NCI-H446 treated with DMSO at 0.1 percent for 48 hours (cell line): ENCODE measurements around the gene DNAJB9.

Experiments used
- DNase-seq: peaks from one replicate; lab custom pipeline; 2025; lab: John Stamatoyannopoulos, UW

Gene DNAJB9

DNA sequence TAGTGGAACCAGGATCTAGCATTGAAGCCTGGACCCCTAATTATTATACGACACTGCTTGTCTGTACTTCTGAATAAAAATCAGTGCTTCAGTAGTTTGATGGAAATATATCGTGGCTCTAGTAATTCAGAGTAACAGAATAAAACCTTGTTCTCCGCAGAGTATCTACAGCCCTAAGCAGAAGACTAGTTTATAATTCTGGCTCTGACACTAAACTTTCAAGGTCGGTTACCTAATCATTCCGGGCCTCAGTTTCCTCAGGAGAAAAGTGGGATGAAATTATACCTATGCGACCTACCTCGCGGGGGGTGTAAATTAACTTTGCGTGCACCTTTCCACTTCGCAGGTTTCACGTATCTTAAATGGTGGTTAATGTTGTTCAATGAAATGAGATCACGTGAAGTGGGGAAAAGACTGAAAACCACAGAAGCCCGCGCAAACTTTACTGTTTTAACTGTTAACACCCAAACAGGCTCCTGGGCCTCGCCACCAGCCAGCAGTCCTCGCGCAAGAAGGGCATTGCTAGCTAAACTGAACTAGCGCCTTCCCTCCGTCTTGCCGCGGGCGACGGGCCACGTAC lies 783 bp upstream of the DNAJB9 start:
- DNase-seq = no peak

DNA sequence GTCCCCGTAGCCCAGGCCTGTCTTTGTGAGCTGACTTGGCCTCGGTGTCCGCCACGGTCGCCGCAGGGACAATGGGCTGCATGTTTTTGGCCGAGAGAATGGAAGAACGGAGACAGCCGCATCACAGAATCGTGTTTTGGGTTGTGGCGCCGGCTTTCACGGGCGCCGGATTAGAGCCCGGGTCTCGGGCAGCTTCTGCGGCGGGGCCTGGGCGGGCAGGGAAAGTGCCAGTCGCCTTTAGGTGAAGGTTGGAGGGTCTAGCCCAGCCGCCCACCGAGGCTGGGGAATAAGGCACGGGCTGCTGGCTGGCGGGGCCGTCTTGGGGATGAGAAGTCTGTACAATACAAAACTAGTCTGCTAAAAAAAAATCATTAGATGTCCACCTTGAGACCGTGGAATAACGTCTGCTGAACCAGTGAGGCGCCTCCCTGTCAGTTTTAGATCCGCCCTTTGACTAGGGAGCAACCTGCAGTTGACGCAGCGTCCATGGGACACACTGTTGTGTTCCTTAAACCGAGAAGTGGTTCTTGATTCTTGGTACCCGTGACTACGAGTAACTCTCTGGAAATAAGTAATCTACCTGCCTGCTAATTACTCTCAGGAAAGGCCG lies 577 bp downstream of the DNAJB9 start:
- DNase-seq = no peak

DNA sequence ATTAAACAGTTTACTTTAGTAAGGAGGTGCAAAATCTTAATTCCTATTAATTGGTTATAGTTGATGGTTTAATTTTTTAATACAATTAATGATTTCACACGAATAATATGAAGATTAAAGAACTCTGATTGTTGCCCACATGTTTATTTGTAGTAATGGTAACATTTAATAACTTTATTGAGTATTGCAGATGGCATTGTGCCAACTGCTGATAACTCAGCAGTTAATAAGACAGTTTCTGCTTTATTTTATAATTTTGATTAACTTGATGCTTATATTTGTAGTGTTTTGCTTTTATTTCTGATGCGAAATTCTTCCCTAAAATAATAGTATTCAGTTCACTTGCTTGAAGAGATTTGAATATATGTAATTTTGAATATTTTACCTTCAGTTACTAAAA lies 2.8 kb downstream of the DNAJB9 start:
- DNase-seq = no peak

DNA sequence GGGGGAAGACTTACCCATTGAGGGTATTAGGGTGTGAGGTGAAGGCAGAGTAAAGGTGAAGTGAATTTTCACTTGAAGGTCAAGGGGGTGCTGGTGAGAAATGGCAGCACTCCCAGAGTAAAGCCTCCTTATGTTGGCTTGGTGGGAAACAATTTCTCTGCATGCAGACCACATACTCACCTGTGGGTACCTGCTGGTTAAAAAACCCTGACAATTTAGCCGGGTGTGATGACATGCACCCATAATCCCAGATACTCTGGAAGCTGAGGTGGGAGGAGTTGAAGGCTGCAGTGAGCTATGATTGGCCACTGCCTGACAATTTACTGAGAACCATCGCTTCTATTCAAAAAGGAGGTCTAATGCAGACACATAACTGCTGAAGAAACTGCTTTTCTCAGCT lies 5.5 kb downstream of the DNAJB9 start:
- no peak for DNase-seq

DNA sequence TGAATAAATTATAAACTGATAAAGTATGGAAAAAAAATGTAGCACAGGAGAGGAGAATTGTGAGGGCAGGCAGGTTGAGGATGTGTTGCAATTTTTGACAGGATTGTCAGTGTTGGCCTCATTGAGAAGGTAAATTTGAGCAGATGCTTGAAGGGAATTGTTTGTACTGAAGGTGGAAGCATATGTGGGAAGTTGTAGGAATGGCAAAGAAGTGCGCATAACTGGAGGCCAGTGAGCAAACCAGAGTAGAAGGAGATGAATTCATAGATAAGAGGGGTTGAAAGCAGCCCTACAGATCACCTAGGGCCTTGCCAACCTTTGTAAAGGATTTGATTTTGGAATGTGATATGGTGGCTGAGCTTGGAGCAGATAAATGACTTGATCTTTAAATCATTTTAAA lies 6.4 kb downstream of the DNAJB9 start:
- no peak for DNase-seq

DNA sequence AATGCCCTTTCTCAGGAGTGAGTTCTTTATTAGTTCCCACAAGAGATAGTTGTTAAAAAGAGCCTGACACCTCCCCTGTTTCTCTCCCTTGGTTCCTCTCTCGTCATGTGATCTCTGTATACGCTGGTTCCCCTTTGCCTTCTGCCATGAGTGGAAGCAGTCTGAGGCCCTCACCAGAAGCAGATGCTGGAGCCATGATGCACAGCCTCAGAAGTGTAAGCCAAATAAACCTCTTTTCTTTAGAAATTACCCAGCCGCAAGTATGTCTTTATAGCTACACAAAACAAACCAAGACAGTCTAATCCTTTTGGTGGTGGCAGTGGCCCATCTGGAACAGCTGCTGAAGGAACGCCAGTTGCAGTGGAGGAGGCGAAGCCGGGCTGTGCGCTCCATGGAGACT lies 9.3 kb downstream of the DNAJB9 start:
- no peak for DNase-seq

DNA sequence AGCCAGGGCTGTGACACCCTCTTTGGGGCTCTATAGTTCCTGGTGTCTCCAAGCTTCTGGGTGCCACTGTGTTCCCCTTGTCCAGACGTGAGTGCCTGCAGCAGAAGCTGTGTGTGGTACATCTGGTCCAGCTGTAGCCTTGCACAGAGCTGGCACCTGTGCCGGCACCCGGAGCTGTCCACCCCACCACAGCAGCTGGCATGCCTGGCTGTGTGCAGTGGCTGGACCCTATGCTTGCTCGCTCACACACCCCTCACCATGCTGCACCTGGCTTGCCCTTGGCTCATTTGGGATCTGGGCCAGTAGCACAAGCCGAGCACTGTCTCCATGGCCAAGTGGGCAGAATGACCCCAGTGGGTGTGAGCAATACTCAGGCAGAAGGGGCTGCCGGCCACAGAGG lies 10.6 kb downstream of the DNAJB9 start:
- no peak for DNase-seq

DNA sequence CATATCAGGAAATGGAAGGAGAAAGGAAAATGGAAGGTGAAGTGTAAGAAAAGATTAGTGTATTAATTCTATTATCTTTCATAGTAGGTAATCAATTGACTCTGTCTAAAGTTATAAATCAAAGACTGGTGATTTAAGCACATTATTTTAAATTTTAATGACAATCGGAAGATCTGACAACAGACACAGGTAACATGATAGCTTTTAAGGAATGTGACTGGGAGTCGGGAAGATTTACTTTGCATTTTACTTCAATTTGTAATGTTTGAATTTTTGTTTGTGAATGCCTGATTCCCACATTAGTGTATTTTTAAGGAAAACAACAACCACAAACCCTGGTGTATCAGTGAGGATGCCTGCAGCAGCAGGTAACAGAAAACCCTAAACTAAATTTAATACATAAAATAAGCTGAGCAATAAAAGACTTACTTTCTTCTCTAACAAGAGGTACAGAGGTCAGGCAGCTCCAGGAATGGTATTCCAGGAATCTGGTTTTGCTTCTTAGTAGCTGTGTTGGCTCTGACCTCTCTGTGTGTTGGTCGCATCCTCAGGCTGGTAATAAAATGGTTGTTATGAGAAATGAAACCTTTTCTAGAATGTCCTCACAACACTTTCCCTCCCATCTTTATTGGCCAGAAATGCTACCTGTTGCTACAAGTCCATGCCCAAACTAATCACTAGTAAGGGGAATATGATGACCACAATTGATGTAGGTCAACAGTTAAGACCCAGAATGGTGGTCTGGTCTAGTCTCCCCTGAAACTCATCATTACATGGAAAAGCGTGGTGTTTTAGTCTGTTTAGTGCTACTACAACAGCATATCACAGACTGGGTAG lies 12.2 kb downstream of the DNAJB9 start:
- no peak for DNase-seq

DNA sequence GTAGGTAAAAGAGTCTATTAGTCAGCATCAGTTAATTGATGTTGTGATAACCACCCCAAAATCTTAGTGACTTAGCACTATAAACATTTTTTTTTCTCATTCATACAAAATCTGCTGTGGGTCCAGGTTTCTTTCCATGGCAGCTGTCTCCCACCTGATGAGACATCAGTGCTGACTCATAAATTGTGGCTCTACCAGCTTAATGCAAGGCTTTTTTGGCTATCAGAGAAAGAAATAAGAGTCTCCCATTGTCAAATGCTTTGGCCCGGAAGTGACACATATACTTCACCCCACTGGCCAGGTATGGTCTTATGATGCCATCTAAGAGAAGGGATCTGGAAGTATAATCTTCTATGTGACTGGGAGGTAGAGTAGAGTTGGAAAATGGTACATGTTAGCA lies 14.5 kb downstream of the DNAJB9 start:
- no peak for DNase-seq

DNA sequence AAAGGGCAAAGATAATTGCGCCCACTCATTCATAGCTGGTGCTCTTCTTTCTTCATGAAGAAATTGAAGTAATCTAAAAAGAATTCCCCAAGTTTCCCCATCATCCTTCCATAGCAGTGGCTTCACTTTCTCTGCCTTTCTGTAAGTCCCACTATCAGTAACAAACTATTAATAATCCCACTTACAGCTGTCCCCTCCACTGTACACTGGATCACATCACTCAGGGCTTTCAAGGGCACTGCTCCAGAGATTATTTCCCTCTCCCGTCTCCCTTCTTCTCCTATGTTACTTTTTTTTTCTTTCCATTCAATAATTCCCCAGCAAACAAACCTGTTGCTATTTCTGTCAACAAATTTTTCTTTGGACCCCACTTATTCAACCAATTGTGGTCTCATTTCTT lies 16.2 kb downstream of the DNAJB9 start:
- no peak for DNase-seq

DNA sequence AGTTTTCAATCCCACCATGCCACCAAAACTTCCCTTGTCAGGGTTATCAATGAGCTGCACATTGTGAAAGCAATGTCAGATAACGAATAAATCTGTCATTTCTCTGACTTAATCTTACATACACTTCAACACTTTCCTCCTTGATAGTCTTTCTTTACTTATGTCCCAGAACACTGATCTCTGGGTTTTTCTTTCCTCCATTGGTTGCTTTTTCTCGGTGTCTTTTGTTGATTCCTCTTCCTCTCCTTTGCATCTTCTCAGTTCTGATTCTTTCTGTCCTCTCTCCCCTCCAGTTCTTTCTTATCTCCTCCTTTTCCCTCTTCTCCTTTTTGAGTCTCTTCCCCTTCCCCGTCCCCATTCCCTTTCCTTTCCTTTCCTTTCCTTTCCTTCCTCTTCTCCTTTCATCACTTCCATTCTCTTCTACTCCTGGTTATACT lies 16.6 kb downstream of the DNAJB9 start:
- DNase-seq = no peak

DNA sequence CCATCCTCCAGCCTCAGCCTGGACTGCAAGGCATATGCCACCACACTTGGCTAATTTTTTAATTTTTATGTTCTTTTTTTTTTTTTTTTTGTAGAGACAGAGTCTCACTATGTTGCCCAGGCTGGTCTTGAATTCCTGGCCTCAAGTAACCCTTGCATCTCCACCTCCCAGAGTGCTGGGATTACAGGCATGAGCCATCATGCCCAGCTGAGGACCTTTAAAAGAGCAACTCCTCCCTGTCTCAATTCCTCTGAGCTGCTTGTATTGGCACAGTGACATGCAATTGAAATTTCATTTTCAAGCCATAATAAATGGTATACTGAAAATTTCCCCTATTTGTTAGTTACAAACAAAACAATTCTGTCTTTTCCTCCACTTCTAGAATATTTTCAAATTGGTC lies 19.5 kb downstream of the DNAJB9 start:
- no peak for DNase-seq

DNA sequence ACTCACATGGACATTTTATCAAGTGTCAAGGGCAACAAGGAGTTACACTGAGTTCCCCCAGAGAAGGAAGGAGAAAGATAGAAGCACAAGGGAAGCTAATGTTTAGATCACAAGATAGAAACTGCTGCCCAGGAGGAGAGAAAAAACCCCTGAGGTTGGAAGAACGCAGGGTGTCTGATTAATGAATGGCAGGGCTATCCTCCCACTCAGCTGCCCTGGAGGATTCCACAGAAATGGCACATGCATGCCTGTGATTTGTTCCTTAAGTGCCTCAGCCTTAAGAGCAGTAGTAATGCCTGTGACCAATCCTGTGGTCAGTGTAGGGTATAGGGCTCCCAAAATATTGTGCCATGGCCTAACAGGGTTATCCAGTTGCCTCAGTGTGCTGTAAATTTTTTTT lies 20.2 kb downstream of the DNAJB9 start:
- no peak for DNase-seq

DNA sequence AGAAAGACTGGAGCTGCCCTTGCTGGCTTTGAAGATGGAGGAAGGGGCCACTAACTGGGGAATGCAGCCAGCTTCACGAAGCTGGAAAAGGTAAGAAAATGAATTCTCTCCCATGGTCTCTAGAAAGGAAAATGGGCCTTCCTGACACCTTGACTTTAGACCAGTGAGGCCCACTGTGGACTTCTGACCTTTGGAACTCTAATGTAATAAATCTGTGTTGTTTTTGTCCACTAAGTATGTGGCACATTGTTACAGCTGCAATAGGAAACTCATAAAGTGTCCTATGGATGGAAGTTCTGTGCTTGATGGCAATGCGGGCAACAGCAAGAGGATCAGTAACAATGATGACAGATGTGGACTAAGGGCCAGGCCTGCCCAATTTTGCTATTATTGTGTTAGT lies 20.9 kb downstream of the DNAJB9 start:
- DNase-seq = no peak

DNA sequence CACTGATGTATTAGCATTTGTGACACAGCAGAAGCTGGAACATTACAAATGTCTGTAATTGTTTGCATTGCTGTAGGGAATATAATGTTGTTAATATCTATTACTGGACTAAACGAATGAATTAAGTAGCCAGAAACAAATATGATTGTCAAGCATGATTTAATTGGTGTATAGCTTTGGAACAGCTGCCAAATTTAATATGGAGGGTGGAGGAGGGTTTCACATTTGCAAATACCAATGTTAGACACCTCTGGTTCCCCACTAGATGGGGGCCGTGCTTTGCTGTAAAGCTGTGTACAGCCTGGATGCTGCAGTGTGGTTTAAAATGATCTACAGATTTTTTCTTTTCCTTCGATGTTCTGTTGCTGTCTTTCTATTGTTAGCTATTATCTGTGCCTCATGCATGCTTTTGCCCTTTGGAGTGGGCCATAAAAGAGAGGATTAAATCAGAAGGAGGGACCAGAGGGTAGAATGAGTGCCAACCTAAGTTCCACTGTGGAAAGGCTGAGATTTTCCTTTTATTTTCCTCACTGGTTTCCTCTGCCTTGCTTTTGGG lies 23.1 kb downstream of the DNAJB9 start:
- DNase-seq = peak; percentile 83

DNA sequence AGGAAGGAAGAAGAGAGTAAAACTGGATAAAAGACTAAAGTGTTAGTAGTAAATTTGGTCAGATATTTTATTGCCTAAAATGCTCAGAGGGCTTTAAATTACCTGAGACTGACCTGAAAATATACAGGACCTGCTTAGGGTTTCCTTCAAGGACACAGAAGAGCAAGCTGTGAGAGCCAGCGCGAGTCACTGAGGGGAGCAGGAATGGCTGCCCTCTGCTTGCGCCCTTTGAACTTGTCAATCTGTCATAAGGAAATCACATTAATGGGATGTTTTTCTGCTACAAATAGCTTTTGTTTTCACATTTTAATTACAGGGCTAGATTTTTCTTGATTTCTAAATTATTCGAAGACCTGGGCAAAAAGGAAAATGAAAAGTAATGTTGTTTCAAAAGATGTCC lies 26.9 kb downstream of the DNAJB9 start:
- no peak for DNase-seq

DNA sequence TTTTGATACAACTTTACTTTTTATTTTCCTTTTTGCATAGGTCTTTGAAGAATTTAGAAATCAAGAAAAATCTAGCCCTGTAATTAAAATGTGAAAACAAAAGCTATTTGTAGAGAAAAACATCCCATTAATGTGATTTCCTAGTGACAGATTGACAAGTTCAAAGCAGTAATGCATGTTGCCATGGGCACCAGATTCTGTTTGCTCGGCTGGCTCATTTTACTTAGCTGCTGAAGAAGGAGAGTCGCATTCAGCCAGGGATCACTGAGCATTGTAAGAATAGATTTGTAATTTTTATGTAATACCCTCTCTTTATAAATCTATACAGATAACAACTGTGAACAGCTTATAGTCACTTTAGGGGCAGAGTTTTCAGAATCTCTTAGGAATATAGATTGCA lies 28.5 kb downstream of the DNAJB9 start:
- DNase-seq = peak; percentile 23

DNA sequence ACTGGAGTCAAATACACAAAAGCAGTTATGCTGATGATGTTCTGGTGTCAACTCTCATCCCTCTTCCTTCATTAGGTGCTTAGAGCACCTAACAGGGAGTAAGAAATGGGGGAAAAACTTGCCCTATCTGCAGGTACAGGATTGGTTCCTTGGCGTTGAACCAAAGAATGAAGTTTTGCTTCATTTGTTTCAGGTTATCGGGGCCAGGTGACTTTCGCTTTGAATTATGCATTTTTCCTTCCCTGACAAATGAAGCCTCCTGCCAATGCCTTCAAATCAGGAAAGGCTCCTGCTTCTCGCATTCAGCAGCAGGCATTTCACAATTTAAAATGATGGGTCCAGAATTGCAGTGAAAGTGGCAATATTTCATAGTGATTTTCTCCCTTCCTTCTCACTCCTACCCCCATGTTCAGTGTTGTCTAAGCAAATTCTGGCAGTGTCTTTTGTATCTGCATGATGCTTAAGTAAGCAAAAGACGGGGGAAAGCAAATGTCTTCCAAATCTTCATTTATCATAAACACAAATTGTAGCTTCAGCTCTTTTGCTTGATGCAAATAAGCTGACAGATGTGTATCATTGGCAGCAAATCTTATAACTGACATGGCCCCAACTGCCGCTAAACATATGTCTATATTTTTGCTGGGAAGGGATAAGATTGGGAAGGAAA lies 29.4 kb downstream of the DNAJB9 start:
- DNase-seq = peak; percentile 88

DNA sequence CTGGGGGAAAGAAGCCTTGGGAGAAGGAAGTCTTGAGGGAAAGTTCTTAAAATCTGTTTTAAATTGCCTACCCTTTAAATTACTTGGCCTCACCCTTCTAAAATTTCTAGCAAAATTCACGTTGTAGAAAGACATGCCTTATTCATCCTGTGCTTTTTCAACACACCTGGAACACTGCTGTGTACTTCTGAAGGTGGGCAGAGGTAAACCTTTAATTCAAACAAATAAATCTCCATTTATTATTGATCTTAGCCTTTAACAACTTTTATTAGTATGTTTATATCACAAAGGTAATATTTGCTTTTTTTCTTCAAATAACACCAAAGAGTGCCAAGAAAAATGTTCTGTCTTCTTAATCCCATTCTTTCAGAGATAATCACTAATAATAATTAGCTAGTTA lies 30.7 kb downstream of the DNAJB9 start:
- no peak for DNase-seq

DNA sequence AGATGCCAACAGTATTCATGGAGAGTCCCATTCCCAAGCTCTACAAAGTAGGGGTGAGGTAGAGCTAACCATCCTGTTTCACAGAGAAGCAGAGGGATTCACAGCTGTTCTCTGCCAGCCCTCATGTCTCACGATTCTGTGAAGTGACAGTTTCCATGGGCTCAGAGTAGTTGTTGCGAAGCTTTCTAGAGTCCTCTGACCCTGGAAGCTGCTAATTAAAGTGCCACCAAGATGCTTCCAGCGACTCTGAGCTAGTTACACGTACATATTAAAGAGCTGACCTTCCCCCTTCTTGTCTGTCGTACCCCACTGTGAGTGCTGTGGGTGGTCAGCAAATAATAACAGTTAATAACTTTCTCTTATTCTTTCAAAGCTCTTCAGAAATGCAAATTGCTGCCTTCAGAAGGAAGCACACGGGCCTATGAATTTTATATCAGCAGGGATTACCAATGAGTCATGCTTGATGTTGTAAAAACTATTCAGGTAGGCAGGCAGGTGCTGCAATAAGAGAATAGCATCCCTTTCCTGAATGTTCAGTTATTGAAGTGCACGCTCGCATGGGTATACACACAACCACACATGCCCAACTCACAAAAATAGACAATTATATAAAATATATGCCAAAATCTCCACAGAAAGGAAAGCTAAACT lies 34.1 kb downstream of the DNAJB9 start:
- DNase-seq = no peak

DNA sequence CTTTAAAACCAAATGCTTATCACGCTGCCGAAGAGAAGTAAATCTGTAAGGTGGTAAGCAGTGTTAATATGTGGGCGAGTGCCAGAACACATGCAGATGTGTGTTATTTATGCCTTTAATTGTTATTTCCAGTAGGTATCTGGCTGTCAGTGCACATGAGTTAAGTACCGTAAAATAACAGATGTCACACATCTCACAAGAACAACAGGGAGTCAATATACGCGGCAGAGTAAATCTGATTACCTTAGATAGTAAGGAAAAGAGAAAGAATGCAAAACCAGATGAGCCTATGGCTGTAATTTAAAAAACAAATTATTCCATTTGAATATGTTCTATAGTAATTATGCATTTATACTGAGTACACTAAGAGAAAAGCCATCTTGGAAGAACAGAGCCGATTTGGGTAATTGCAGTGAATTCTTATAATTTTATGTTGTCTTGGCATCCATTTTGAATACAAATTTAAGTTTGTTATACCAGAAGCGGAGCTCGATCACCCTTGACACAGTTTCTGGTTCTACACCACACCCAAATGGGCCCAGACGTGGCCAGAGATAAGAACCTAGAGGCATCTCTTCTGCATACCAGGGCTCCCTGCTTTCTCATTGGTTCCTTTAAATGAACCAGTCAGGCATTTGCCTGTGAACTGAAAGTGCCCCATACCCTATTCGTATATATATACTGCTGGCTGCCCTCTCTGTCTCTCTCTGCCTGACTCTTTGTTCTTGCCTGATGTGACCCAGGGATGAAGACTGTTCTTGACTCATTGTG lies 34.8 kb downstream of the DNAJB9 start:
- no peak for DNase-seq
